ENCODE results near the gene RAB23.
A peak's percentile ranks its signal among the peaks of the same experiment; 100 is the strongest.

The RAB23 gene

DNA sequence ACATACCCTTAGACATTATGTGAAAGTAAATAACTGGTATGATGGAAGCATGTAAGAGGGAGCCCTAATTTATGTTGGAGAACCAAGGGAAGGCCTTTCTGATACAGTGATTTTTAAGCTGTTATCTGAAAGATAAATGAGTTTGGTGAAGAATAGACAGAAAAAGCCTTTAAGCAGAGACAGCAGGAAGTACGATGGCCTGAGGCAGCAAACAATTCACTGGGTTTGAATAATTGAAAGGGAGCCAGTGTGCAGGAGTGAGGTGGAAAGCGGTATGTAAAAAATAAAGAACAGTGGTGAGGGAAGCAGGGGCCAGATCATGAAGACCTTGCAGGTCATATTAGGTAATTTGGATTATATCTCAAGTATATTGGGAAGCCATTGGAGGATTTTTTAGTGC lies 4.1 kb upstream of the RAB23 start:
- no peak for DNase-seq

DNA sequence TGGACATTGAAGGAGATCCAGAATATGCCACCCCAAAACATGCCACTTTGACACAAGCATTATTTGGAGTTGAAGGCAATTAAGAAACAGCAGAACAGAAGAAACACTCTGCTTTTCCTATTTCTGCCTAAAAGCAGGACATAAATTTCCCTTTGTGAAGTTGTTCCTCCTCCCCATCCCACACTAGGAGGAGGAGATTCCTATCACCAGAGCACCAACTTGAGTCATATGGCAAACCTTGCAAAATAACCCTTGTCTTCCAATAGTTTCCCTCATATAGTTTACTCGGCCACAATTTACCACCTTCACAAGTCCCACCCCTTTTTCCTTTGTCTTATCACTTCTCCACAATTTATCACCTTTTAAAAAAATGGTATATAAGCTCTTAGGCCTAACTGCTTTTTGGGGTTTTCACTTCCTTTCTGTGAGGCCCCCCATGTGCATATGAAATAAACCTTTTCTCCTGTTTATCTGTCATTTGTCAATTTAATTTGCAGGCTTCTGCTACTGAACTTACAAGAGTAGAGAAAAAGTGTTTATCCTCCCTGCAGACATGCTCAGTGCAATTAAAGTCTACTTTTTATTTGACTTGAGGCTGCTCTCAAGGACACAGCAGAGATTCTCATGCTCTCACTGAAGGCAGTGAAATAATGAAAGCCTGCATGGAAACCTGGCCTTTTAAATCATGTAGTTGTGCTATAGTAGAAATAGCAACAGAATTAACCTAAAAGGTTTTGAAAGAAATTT lies 2.8 kb upstream of the RAB23 start:
- no peak for DNase-seq

- DNase-seq: no peak
Measured at GRCh38 chr6:57222743-57223077, 603 bp upstream of the RAB23 start.

DNA sequence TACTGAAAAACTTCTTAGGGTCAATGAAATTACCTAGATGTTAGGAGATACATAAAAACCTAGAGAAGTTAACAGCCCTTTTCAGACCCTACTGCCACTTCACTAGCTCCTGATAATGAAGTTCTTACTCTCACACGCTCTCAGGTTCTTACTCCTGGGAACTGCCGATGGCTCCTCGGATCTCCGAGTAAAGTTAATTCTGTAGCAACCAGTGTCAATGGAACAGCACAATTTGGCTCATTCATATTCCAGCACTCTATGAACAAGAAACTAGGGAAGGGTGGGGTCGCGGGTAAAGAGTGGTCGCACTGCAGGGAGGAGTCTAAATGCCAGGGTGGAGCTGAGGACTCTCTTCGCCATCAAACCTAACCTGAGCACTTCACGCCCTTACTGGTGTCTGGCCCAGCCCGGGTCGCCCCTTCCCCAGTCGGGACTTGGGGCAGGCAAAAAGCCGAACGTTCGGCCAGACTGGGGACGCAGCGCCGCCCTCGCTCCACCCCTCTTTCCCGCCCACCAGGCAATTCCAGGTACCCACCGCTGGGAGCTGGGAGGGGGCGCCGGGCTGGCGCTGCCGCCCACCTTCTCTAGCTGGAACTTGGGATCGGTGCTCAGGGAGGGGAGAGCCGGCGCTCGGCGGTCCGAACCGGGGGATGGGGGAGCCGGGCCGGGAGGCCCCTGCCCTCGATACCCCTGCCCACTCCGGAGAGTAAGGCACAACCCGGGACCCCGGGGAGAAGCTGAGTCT lies 744 bp downstream of the RAB23 start:
- DNase-seq: peak; percentile 14

DNA sequence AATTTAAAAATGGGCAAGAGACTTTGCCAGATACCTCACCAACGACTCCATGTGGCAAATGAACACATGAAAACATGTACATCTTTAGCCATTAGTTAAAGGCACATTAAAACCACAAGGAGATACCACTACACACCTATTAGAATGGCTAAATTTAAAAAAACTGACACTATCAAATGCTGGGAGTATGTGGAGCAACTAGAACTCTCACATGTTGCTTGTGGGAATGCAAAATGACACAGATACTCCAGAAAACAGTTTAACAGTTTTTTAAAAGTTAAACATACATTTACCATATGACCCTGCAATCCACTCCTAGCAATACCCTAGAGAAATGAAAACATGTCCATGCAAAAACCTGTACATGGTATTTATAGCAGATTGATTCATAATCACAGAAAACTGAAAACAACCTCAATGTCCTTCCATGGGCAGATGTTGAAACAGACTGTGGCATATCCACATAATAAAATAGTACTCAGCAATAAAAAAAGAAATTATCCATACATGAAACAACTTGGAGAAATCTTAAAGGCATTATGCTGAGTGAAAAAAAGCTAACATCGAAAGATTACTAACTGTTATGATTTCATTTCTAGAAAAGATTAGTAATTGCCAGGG lies 1.9 kb downstream of the RAB23 start:
- no peak for DNase-seq

DNA sequence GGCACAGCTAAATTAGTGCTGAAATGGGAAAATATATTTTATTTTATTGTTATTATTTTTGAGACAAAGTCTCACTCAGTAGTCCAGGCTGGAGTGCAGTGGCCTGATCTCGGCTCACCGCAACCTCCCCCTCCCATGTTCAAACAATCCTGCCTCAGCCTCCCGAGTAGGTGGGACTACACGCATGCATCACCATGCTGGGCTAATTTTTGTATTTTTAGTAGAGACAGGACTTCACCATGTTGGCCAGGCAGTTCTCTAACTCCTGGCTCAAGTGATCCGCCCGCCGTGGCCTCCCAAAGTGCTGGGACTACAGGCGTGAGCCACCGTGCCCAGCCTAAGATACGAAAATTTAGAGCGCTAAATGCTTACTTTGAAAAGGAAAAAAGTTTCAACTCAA lies 4.8 kb downstream of the RAB23 start:
- no peak for DNase-seq

DNA sequence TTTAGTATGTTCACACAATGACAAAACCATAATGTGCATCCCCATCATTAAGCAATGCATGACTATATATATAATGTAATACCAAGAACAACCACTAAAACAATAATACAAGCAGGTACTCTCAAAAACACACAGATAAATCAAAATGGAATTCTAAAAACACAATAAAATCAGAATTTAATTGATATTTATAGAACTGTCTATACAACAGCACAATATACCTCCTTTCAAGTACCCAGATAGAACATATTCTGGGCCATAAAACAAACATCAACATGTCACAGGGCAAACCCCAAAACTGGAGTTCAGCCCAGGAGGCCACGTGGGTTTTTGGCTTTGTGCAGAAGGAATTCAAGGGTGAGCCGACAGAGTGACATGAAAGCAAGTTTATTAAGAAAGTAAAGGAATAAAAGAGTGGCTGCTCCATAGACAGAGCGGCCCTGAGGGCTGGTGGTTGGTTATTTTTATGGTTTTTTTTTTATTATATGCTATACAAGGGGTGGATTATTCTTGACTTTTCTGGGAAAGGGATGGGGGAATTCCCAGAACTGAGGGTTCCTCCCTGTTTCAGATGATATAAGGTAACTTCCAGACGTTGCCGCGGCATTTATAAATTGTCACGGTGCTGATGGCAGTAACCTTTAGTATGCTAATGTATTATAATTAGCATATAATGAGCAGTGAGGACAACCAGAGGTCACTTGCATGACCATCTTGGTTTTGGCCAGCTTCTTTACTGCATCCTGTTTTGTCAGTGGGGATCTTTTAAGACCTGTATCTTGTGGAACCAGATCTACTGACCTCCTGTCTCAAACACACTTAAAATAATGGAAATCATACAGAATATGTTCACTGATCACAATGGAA lies 5.6 kb downstream of the RAB23 start:
- DNase-seq: no peak

GRCh38 chr6:57215260-57215659 lies 6.8 kb downstream of the RAB23 start:
- no peak for DNase-seq

DNA sequence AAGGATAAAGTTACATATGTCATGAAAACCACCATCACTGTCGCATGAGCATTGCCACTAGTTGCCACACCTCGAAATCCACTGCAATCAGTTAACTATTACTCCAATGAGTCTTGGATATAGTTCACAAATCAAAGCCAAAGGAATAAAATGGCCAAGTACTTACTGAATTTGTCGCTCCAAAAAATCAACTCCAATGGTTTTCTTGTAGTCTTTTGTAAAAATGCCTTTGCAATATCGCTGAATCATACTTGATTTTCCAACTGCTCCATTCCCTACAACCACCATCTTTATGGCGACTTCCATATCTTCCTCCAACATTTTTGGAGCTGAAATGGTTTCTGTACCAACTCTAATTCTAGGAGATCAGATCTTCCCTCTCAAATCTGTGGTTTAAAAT lies 12.0 kb downstream of the RAB23 start:
- no peak for DNase-seq

- no peak for DNase-seq
Measured at GRCh38 chr6:57209030-57209429, 13.1 kb downstream of the RAB23 start.

GRCh38 chr6:57207872-57208271 lies 14.2 kb downstream of the RAB23 start:
- DNase-seq: no peak

DNA sequence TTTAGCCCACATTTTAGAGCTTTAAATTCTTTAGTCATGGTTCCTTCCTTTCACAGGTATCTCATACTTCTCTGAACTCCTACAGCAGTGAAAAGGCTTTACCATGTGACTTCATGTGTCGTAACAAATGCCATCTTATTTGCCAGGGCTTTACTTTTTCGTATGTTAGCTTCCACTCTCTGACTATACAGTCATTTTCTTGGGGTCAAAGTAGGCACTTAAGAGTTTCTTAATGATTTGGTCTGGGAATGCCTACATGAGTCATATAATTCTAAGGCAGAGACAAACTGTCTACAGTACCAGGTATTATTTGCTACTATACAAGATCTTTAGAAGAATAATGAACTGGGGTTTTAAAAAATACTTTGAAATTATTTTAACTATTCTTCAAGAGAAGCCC lies 15.0 kb downstream of the RAB23 start:
- no peak for DNase-seq

DNA sequence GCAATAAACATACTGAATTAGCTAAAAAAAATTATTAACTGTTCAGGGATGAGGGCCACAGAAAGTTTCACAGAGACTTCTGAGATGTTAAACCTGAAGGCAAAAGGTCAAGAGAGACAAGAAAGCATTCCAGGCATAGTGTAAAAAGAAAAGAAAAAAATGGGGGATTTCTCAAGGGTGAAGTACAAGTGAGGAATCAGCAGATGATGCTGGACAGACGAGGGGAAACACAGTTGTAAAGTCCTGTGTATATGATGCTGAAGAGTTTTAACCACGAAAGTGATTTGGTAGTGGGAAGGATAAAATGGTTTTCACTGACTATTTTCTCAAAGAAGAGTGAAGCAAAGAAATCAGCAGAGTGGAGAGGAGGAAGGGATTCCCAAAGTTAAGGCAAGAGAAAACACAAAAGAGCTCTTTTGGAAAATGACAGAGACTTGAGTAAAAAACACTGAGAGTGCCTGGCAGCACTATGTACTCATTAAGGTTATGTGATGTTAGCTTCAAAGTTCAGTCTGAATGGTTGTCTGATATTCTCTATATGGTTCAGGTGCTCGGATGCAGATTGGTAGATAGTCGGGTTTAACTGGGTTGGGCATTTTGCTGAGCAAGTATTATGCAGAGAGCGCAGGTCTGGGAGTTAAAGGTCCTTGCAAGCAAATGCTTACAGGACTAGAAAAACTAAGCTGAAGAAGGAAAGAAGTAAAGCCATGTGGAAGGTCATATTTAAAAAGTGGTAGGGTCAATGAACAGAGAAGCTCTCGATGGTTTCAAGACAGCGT lies 16.4 kb downstream of the RAB23 start:
- DNase-seq: no peak

DNA sequence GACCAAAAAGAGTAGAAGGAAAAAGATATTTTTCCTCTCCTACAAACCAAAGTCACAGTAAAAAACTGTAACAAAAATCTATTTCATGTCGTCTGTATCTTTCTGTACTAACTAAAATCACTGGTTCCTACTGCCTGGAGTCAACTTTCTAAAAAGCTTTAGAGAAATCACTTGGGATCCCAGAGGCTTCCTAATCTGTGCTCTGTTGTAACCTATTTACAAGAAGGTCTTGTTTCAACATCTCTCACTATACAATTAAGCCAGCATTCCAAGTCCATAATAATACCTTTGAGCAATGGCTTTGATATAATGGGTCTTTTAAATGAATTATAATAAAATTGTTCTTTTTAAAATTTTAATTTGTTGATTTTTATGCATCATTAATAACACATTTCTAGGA lies 20.4 kb downstream of the RAB23 start:
- DNase-seq: no peak

GRCh38 chr6:57198926-57199636 lies 23.0 kb downstream of the RAB23 start:
- DNase-seq: no peak

GRCh38 chr6:57195457-57195856 lies 26.6 kb downstream of the RAB23 start:
- DNase-seq: no peak

GRCh38 chr6:57193177-57193576 lies 28.9 kb downstream of the RAB23 start:
- DNase-seq: no peak

DNA sequence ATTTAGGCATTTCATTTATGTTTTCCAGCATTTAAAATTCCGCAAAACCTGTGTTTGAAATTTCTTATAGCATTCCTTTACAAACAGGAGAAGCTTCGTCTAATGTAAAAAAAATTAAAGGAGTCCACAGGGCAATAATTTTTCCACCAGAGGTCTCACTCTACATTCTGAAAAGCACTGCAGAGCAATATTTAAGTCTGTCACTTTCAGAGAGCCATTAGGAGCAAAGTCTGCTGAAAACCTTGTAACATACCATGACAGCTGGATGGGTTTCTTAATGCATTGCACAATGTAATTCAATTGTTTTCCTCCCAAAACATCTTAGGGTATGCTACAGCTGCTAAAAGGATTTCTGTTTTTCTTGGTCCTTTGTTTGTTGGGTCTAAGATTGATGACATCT lies 32.0 kb downstream of the RAB23 start:
- DNase-seq: no peak

- no peak for DNase-seq
Measured at GRCh38 chr6:57183336-57183735, 38.8 kb downstream of the RAB23 start.

DNA sequence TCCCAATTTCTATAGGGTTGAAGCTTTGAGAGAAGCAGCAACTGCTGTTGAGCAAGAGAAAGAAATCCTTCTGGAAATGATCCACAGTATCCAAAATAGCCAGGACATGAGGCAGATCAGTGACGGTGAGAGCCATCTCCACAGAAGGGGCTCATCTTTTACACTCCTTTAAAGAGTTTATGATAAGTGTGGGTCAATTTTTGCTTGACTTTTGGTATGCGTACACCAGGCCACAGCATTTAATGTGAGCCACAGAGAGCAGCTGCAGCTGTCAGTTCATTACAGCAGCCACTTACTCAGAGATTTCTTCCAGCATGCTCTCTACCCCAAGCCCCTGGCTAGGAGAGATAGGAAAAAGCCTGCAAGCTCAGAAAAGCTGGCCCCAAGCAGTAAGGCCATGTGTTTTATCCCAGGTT lies 40.1 kb downstream of the RAB23 start:
- no peak for DNase-seq

GRCh38 chr6:57180596-57180995 lies 41.5 kb downstream of the RAB23 start:
- no peak for DNase-seq
